Measurements from ENCODE around the gene IL23R. TPM values are rescaled to one million over a fixed set of nuclear protein-coding genes. Genes with fewer than 3 reads are reported as not detected.

The IL23R gene
- total RNA-seq, 1 experiment from 2014 or later = not detected

- Mint-ChIP-seq H3K9me3 (peaks cover 0 to under 1% of the 10 kb centered on the region in 2 experiments; a peak in 1 of 5 replicates), H3K27ac (no peak overlapping the region), H3K4me1 (no peaks in the 10 kb centered on the region), H3K27me3 (ENCODE audit: low read depth) (peaks cover 6% of the 10 kb centered on the region; the same call in 1 of the 2 replicates), H3K36me3 (ENCODE audit: insufficient read depth in 1 of 3, low read depth in 3 of 3) (no peaks in the 10 kb centered on the region), H3K4me3 (no peak overlapping the region)
- H3T11ph ChIP-seq (ENCODE audit: low read length) = no peak overlapping the region
- no peak overlapping the region for H4K91ac ChIP-seq (ENCODE audit: insufficient read length, low read depth, low read length)
- H3K27me3 ChIP-seq (ENCODE audit: insufficient read depth, low read length) = no peaks in the 10 kb centered on the region
- no CpG with 5 or more reads among the region's 2 CpGs for WGBS (ENCODE audit: extremely low coverage, insufficient read length, low lambda C conversion rate)
- H2AFZ ChIP-seq (ENCODE audit: low read length) = no peak overlapping the region
- no peaks in the 10 kb centered on the region for H3K79me2 ChIP-seq (ENCODE audit: insufficient read depth, low read length)
- DNase-seq = no peak
- no peak for TF ChIP-seq CTCF (conservative IDR thresholded peaks at IDR 0.05)
- no peak overlapping the region for H2BK120ac ChIP-seq (ENCODE audit: low read depth, low read length, poor library complexity, severe bottlenecking)
- no peak overlapping the region for H3K27ac ChIP-seq (ENCODE audit: insufficient read length, low read depth, low read length)
- H3K4ac ChIP-seq (ENCODE audit: low read depth, low read length) = no peak overlapping the region
- no peaks in the 10 kb centered on the region for H4K20me1 ChIP-seq (ENCODE audit: control insufficient read depth, insufficient read depth, insufficient read length)
- no peaks in the 10 kb centered on the region for H3K9me3 ChIP-seq (ENCODE audit: control insufficient read depth, low read depth, low read length)
- no peak overlapping the region for H3K14ac ChIP-seq (ENCODE audit: insufficient read depth, low read length)
- no peaks in the 10 kb centered on the region for H3K79me1 ChIP-seq (ENCODE audit: insufficient read depth, low read depth, low read length, poor library complexity, severe bottlenecking)
- no peak overlapping the region for H2AK5ac ChIP-seq (ENCODE audit: insufficient read length, low read length)
- no peak overlapping the region for H3K4me2 ChIP-seq (ENCODE audit: insufficient read depth, insufficient read length, low read length)
- H3K23me2 ChIP-seq (ENCODE audit: insufficient read length, low read depth, low read length, poor library complexity, severe bottlenecking) = no peaks in the 10 kb centered on the region
- H4K5ac ChIP-seq (ENCODE audit: insufficient read length, low read depth, low read length) = no peak overlapping the region
- no peak overlapping the region for H3K56ac ChIP-seq (ENCODE audit: insufficient read length, low read depth, low read length)
- no peak overlapping the region for H2BK12ac ChIP-seq (ENCODE audit: insufficient read length, low read depth, low read length)
- no peak overlapping the region for H2BK15ac ChIP-seq (ENCODE audit: low read depth, low read length)
- H3K4me1 ChIP-seq (ENCODE audit: insufficient read depth, low read length) = no peaks in the 10 kb centered on the region
- no peak overlapping the region for H2BK20ac ChIP-seq (ENCODE audit: low read depth, low read length, poor library complexity, severe bottlenecking)
- H3K9ac ChIP-seq (ENCODE audit: extremely low read depth, insufficient read length, low read length) = no peak overlapping the region
- no peak overlapping the region for H3K23ac ChIP-seq (ENCODE audit: insufficient read length, low read depth, low read length)
- no peak overlapping the region for H2BK5ac ChIP-seq (ENCODE audit: insufficient read length, low read length)
- H3K18ac ChIP-seq (ENCODE audit: insufficient read length, low read depth, low read length) = no peak overlapping the region
- H4K8ac ChIP-seq (replicated peaks; ENCODE audit: insufficient read length, low read depth, low read length) = no peak overlapping the region
Observed at GRCh38 chr1:67174716-67175284, 8.5 kb downstream of the IL23R start.

Data from H9 (cell line).